GM20000 (cell line): ENCODE measurements around the gene SUGCT.

Experiments used
- DNase-seq: peaks from one replicate; pipeline ENCODE4 v3.0.0; 2012; ENCODE audit warnings: low spot score
- TF ChIP-seq, protein P1 (sequence below): IDR thresholded peaks from 2 replicates; pipeline ENCODE4 v1.5.1; 2012; ENCODE audit warnings: mild to moderate bottlenecking, control low read depth; ENCODE audit errors: extremely low read depth, missing control alignments

Gene SUGCT

DNA sequence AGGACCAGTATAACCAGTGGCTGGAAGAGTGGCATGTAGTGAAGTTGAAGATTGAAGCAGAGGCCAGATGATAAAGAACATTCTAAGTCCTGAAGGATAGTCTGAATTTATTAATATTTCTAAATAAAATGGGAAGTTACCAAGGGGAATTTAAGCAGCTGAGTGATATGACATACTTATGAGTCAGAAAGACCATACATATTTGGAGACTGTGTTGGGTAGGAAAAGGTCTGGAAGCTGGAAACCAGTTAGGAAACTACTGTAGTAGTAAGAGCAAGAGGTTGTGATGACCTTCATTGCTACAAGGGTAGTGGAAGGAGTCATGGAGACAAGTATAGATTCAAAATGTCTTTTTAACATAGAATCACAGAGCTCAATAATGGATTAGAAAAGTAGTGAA is 752.3 kb downstream of the SUGCT start:
- no peak for DNase-seq
- TF ChIP-seq, protein P1, sequence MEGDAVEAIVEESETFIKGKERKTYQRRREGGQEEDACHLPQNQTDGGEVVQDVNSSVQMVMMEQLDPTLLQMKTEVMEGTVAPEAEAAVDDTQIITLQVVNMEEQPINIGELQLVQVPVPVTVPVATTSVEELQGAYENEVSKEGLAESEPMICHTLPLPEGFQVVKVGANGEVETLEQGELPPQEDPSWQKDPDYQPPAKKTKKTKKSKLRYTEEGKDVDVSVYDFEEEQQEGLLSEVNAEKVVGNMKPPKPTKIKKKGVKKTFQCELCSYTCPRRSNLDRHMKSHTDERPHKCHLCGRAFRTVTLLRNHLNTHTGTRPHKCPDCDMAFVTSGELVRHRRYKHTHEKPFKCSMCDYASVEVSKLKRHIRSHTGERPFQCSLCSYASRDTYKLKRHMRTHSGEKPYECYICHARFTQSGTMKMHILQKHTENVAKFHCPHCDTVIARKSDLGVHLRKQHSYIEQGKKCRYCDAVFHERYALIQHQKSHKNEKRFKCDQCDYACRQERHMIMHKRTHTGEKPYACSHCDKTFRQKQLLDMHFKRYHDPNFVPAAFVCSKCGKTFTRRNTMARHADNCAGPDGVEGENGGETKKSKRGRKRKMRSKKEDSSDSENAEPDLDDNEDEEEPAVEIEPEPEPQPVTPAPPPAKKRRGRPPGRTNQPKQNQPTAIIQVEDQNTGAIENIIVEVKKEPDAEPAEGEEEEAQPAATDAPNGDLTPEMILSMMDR: no peak

DNA sequence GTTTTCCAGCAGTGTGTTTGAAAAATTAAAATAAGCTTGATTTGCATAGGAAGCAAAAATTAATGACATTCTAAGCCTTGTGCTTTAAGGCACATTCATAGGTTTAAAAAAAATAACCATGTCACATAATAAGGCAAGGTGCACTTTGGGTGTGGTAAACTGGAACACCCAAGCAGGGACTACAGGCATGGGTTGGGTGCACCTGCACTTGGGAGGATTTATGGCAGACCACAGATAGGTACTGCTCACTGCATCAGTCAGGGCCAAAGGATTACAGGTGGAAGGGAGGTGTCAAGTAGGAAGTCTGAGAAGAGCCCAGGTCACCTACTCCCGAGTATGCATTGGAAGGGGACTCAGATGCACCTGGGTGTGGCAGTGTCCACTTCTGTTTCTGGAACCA is 753.7 kb downstream of the SUGCT start:
- TF ChIP-seq, protein P1: no peak
- no peak for DNase-seq

DNA sequence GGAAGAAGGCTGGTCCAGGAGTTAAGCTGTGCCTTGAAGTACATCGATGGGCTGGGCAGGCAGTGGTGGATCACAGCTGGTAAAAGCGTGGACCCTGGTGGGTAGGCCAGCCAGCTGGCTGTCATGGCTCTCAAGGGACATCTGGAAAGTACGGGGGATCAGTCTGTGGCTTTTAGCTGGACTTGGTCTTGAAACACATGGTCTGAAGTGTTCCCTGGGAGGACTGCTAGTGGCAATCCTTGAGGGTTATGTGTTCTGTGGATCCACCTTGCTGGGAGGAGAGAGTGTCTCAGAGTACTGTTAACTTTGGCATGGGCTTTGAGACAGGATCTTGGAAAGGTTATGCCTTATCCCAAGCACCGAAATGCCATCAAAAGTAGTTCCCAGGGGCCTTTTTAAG is 754.3 kb downstream of the SUGCT start:
- TF ChIP-seq, protein P1: no peak
- DNase-seq: no peak

DNA sequence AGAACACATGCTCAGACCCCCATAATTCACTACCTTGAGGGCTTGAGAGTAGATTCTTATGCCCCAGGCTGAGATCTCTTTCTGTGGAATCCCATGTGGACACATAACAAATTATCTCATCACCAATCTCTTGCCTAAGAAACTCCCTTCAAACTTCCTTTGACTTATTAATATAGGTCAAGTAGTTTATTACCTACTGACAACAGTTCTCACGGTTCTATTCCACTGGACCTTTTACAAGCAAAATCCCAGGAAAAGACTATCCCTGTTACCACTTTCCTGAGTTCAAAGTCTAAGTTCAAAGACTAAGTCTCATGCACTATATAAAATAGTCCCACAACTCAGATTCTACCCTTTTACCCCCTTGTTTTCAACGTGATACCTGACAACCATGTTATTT is 754.7 kb downstream of the SUGCT start:
- TF ChIP-seq, protein P1: no peak
- DNase-seq: no peak

DNA sequence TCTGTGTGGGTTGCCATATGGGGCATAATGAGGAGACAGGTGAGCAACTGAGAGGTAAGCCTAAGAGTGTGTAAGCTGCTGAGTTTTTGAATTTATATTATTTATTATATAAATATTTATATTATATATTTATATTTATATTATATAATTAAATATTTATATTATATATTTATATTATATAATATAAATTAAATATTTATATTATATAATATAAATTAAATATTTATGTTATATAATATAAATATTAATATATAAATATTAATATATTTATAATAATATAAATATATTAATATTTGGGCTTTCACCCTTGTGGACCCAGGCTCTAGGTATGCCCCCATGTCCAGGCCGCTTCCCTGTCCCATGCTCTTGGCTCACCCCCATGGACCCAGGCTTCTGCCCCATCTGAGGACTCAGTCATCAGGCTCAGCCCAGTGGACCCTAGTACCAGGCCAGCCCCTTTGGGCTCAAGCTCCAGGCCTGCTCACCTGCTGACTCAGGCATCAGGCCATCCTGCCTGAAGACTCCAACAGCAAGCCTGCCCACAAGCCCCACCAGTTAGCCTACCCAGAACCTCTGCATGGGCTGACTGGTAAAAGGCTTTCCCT is 755.4 kb downstream of the SUGCT start:
- TF ChIP-seq, protein P1: no peak
- no peak for DNase-seq

DNA sequence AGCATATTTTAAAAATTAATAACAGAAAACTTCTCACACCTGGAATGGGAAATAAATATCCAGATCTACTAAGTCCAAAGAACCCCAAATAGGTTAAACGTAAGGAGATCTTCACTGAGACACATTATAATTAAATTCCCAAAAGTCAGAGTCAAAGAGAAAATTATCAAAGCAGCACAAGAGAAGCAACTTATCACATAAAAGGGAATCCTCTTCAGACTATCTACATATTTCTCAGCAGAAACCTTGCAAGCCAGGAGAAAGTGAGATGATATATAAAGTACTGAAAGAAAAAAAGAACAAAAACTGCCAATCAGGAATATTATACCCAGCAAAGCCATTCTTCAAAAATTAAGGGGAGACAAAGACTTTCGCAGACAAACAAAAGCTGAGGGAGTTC is 756.4 kb downstream of the SUGCT start:
- TF ChIP-seq, protein P1: no peak
- DNase-seq: no peak

DNA sequence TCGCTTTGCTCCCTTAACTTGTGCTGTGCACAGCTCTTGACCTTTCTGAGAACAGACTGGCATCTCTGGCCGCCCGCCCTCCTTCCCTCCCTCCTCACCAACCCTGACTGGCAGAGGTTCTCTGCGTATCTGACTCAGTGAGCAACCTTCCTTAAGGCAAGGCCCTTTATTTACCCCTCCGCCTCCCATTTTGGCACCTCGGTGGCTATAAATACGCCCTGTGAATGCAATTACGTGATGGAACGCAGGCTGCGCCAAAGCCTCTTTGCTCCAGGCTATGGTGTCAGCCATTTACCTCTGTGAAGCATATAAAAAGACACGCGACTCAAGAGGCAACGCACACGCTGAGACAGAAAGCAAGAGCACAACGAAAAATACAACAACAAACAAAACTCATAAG is 764.3 kb downstream of the SUGCT start:
- TF ChIP-seq, protein P1: no peak

More for the DNA sequence above, 764.3 kb downstream of the SUGCT start:
- DNase-seq: no peak
